Transverse colon (tissue), 4 donors: ENCODE results near the gene SHC3.

Source experiments
- CTCF ChIP-seq, 5 experiments: fragments of 200-600 bp in 3 of 5; fragments of 450-650 bp in 2 of 5; sonication (generic) in 3 of 5; IDR thresholded peaks; 1 replicate in 2 of 5; 2 replicates in 3 of 5; pipeline ENCODE4 v1.5.1; 2016 to 2017; ENCODE audit warnings: antibody characterized with exemption in 5 of 5, inconsistent platforms in 3 of 5, mild to moderate bottlenecking in 2 of 5, moderate library complexity in 1 of 5
- POLR2A ChIP-seq: fragments of 450-650 bp; IDR thresholded peaks from one replicate; pipeline ENCODE4 v1.6.1; 2016; ENCODE audit warnings: antibody characterized with exemption, mild to moderate bottlenecking, moderate library complexity
- POLR2AphosphoS5 ChIP-seq, 3 donors: sonication (generic); formaldehyde crosslinking; IDR thresholded peaks; one replicate each; pipeline ENCODE4 v1.6.1; 2016; ENCODE audit warnings: antibody characterized with exemption in 3 of 3

DNA sequence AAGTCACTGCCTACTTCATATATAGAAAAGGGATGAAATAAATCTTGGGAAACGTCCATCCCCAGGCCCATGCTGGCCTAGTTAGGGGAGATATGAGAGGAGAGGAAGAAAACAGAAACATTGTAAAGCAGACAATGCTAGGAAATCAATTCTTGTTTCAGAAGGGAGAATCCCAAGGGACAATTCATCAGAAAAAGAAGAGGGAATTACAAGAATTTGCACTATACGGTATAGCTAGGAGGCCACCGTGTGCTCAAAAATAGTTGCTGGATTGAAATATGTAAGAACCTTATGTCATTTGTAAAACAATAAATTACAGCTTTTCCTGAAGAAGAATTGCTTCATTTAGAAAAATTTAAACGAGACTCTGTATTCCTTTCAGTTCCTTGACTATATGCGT, 8.3 kb upstream of the SHC3 start:
- no peak for TF ChIP-seq CTCF (IDR thresholded peaks at IDR 0.05)
- TF ChIP-seq POLR2A, result no peak
- TF ChIP-seq POLR2AphosphoS5 (IDR thresholded peaks at IDR 0.05), result no peak
